ENCODE data around the gene ARHGAP25. TPM values are rescaled to one million over a fixed set of nuclear protein-coding genes. Genes with fewer than 3 reads are reported as not detected.

The ARHGAP25 gene
- total RNA-seq, 1 donor from 2014 or later, result 0.43 TPM

- no peaks in the 10 kb centered on the region for H3K4me1 Mint-ChIP-seq (ENCODE audit: unreplicated experiment)
- no peak overlapping the region for H3K27ac Mint-ChIP-seq (ENCODE audit: unreplicated experiment)
- H3K4me3 Mint-ChIP-seq (ENCODE audit: unreplicated experiment), result no peak overlapping the region
- H3K27me3 Mint-ChIP-seq (ENCODE audit: unreplicated experiment), result peaks cover 24% of the 10 kb centered on the region
- no peaks in the 10 kb centered on the region for H3K36me3 Mint-ChIP-seq (ENCODE audit: unreplicated experiment)
- TF ChIP-seq CTCF (IDR thresholded peaks at IDR 0.05), result no peak
- H3K9me3 Mint-ChIP-seq (ENCODE audit: unreplicated experiment), result no peaks in the 10 kb centered on the region
- DNase-seq (ENCODE audit: extremely low spot score, unreplicated experiment), result peak; percentile 36
Observed at GRCh38 chr2:68738906-68739594, 4.4 kb downstream of the ARHGAP25 start.

- H3K4me1 Mint-ChIP-seq (ENCODE audit: unreplicated experiment), result no peaks in the 10 kb centered on the region
- H3K27ac Mint-ChIP-seq (ENCODE audit: unreplicated experiment), result no peak overlapping the region
- no peak overlapping the region for H3K4me3 Mint-ChIP-seq (ENCODE audit: unreplicated experiment)
- H3K27me3 Mint-ChIP-seq (ENCODE audit: unreplicated experiment), result peaks cover 27% of the 10 kb centered on the region
- H3K36me3 Mint-ChIP-seq (ENCODE audit: unreplicated experiment), result no peaks in the 10 kb centered on the region
- TF ChIP-seq CTCF (IDR thresholded peaks at IDR 0.05), result no peak
- no peaks in the 10 kb centered on the region for H3K9me3 Mint-ChIP-seq (ENCODE audit: unreplicated experiment)
- peak; percentile 21 for DNase-seq (ENCODE audit: extremely low spot score, unreplicated experiment)
Observed at GRCh38 chr2:68739595-68740399, 5.2 kb downstream of the ARHGAP25 start.

- Mint-ChIP-seq H3K36me3 (ENCODE audit: unreplicated experiment) (no peaks in the 10 kb centered on the region), H3K27me3 (ENCODE audit: unreplicated experiment) (peaks cover 24% of the 10 kb centered on the region), H3K4me1 (ENCODE audit: unreplicated experiment) (no peaks in the 10 kb centered on the region), H3K4me3 (ENCODE audit: unreplicated experiment) (no peak overlapping the region), H3K27ac (ENCODE audit: unreplicated experiment) (no peak overlapping the region), H3K9me3 (ENCODE audit: unreplicated experiment) (no peaks in the 10 kb centered on the region)
- TF ChIP-seq CTCF (IDR thresholded peaks at IDR 0.05), result no peak
- DNase-seq (ENCODE audit: extremely low spot score, unreplicated experiment), result peak; percentile 15
Observed at GRCh38 chr2:68740400-68740914, 5.8 kb downstream of the ARHGAP25 start.

GRCh38 chr2:68741238-68741637 is 6.6 kb downstream of the ARHGAP25 start:
- DNase-seq (ENCODE audit: extremely low spot score, unreplicated experiment), result no peak
- Mint-ChIP-seq H3K27ac (ENCODE audit: unreplicated experiment) (no peak overlapping the region), H3K9me3 (ENCODE audit: unreplicated experiment) (no peaks in the 10 kb centered on the region), H3K4me3 (ENCODE audit: unreplicated experiment) (no peak overlapping the region), H3K36me3 (ENCODE audit: unreplicated experiment) (no peaks in the 10 kb centered on the region), H3K4me1 (ENCODE audit: unreplicated experiment) (no peaks in the 10 kb centered on the region), H3K27me3 (ENCODE audit: unreplicated experiment) (peaks cover 23% of the 10 kb centered on the region)
- TF ChIP-seq CTCF (IDR thresholded peaks at IDR 0.05), result no peak

- H3K36me3 Mint-ChIP-seq (ENCODE audit: unreplicated experiment), result no peaks in the 10 kb centered on the region
Observed at GRCh38 chr2:68741805-68742306, 7.2 kb downstream of the ARHGAP25 start.

More at GRCh38 chr2:68741805-68742306, 7.2 kb downstream of the ARHGAP25 start:
- no peak overlapping the region for H3K4me3 Mint-ChIP-seq (ENCODE audit: unreplicated experiment)
- H3K4me1 Mint-ChIP-seq (ENCODE audit: unreplicated experiment), result no peaks in the 10 kb centered on the region
- no peaks in the 10 kb centered on the region for H3K9me3 Mint-ChIP-seq (ENCODE audit: unreplicated experiment)
- H3K27me3 Mint-ChIP-seq (ENCODE audit: unreplicated experiment), result peaks cover 23% of the 10 kb centered on the region
- no peak for TF ChIP-seq CTCF (IDR thresholded peaks at IDR 0.05)
- DNase-seq (ENCODE audit: extremely low spot score, unreplicated experiment), result peak; percentile 44
- no peak overlapping the region for H3K27ac Mint-ChIP-seq (ENCODE audit: unreplicated experiment)
